Tibial nerve (tissue), 3 donors: ENCODE results near the gene SRSF7.

Source experiments
- CTCF ChIP-seq, 5 experiments: fragments of 200-600 bp in 3 of 5; fragments of 450-650 bp in 2 of 5; sonication (generic) in 3 of 5; IDR thresholded peaks; one replicate each; pipeline ENCODE4 v1.5.1; 2016 to 2019; ENCODE audit warnings: antibody characterized with exemption in 5 of 5, mild to moderate bottlenecking in 3 of 5, moderate library complexity in 2 of 5
- POLR2A ChIP-seq, 2 donors: fragments of 450-650 bp; IDR thresholded peaks; one replicate each; pipeline ENCODE4 v1.6.1; 2017; ENCODE audit warnings: antibody characterized with exemption in 2 of 2, mild to moderate bottlenecking in 2 of 2, moderate library complexity in 2 of 2

GRCh38 chr2:38763228-38763627, 12.1 kb upstream of the SRSF7 start:
- no peak for TF ChIP-seq CTCF (IDR thresholded peaks at IDR 0.05)
- no peak for TF ChIP-seq POLR2A (IDR thresholded peaks at IDR 0.05)
